ENCODE data around the gene PARD6G. TPM values are rescaled to one million over a fixed set of nuclear protein-coding genes. Genes with fewer than 3 reads are reported as not detected.
A peak's percentile ranks its signal among the peaks of the same experiment; 100 is the strongest.

PARD6G gene
- polyA plus RNA-seq, 1 of the 3 experiments (the other 2 are of a cell fraction): 4.3 TPM

DNA sequence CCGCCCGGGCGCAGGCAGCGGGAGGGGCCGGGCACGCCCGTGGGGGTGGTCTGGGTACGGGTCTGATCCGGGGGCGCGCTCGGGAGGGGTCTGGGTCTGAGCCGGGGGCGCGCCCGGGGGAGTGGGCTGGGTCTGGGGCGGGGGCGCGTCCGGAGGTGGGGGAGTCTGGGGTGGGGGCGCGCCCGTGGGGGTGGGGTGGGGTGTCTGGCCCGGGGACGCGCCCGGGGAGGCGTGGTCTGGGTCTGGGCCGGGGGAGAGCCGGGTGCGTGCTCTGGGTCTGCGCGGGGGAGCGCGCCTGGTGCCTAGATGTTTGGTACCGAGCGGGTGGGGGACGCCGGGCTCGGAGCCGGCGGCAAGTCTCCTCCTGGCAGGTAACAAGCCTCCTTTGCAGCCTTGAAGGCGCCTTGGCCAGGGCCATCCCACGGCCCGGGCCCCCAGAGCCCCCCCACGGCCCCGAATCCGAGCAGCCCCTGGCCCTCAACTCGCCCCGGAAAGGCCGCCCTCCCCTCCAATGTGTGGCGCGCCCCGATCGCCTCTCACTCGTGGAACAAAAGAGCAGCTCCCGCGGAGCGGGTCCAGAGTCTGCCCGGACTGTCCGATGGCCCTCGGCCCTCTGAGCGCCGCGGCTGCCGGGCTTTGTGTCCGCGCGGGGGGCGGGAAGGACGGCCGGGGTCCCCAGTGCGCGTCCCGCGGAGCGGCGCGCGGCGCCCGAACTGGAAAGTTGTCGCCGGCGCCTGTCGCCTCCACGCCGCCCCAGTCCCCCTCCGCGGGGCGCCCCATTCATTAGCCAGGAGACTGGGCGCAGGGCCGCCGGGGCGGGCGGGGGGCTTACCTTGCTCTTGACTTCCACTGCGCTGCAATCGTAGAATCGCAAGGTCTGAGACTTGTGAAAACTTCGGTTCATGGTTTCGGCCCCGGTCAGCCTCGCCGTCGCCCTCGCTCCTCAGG, 595 bp downstream of the PARD6G start (continued):
- TF ChIP-seq SMC3 (IDR thresholded peaks at IDR 0.05; ENCODE audit: low read depth, low read length) (no peak), EP300 (IDR thresholded peaks at IDR 0.05; ENCODE audit: borderline replicate concordance in 1 of 2, low read depth in 1 of 2, low read length in 1 of 2) (no peak), MEF2A (IDR thresholded peaks at IDR 0.05; ENCODE audit: borderline replicate concordance, low read depth) (no peak), TCF12 (IDR thresholded peaks at IDR 0.05) (no peak), JUND (IDR thresholded peaks at IDR 0.05) (no peak), ELF1 (IDR thresholded peaks at IDR 0.05) (no peak), EZH2phosphoT487 (IDR thresholded peaks at IDR 0.05; ENCODE audit: borderline replicate concordance, low read depth) (no peak)
- TF ChIP-seq, protein P1, sequence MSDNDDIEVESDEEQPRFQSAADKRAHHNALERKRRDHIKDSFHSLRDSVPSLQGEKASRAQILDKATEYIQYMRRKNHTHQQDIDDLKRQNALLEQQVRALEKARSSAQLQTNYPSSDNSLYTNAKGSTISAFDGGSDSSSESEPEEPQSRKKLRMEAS (IDR thresholded peaks at IDR 0.05; ENCODE audit: low read depth): no peak

- Histone ChIP-seq H3K9me3 (no peaks in the 10 kb centered on the region), H3K4me2 (peak overlapping the region; percentile 91), H2AFZ (ENCODE audit: low read depth) (no peak overlapping the region; the same call in 1 of the 2 replicates), H3K9ac (no peak overlapping the region), H3K27ac (ENCODE audit: low read depth in 2 of 2, low read length in 1 of 2) (peak overlapping the region in 1 of 2 experiments; percentile 31; a peak in 1 of 4 replicates), H4K20me1 (ENCODE audit: insufficient read depth) (0 out of 2 replicates have a peak, but pooled peaks cover 2% of the 10 kb centered on the region), H3K4me3 (ENCODE audit: low read depth in 2 of 2, low read length in 1 of 2) (peak overlapping the region; percentile 81 to 94), H3K9me2 (no peaks in the 10 kb centered on the region), H3K36me3 (replicated peaks in 1 of 2; ENCODE audit: control insufficient read depth in 1 of 2, insufficient read depth in 2 of 2, low read length in 1 of 2) (no peaks in the 10 kb centered on the region), H3K4me1 (ENCODE audit: control insufficient read depth in 1 of 2, insufficient read depth in 2 of 2, low read depth in 1 of 2, low read length in 1 of 2) (peaks cover 8 to 12% of the 10 kb centered on the region in 2 experiments; a peak in 2 of 4 replicates), H3F3A (replicated peaks; ENCODE audit: insufficient read depth) (peaks cover 6% of the 10 kb centered on the region), H3K79me2 (ENCODE audit: insufficient read depth) (peaks cover 15% of the 10 kb centered on the region; the same call in 1 of the 2 replicates), H3K27me3 (ENCODE audit: insufficient read depth) (no peaks in the 10 kb centered on the region)
- ChIA-PET CTCF (interaction anchor here (1.1 to 1.6 kb wide), 3 partner anchors 11 to 90 kb away, joined by 3 to 5 read pairs (median 3); no protein-coding TSS in a partner anchor), POLR2A (no interaction called here)
- DNase-seq: no peak
- no peak for TF ChIP-seq EP300 (IDR thresholded peaks at IDR 0.05; ENCODE audit: borderline replicate concordance in 1 of 2, low read depth in 1 of 2, low read length in 1 of 2)
- no peak for TF ChIP-seq IRF3 (IDR thresholded peaks at IDR 0.05; ENCODE audit: low read depth, low read length)
- no peak for TF ChIP-seq JUND (IDR thresholded peaks at IDR 0.05)
- TF ChIP-seq SMC3 (IDR thresholded peaks at IDR 0.05; ENCODE audit: low read depth, low read length): no peak
- TF ChIP-seq, protein P2, sequence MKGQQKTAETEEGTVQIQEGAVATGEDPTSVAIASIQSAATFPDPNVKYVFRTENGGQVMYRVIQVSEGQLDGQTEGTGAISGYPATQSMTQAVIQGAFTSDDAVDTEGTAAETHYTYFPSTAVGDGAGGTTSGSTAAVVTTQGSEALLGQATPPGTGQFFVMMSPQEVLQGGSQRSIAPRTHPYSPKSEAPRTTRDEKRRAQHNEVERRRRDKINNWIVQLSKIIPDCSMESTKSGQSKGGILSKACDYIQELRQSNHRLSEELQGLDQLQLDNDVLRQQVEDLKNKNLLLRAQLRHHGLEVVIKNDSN (IDR thresholded peaks at IDR 0.05; ENCODE audit: borderline replicate concordance, low read depth): no peak
- TF ChIP-seq, protein P1 (IDR thresholded peaks at IDR 0.05; ENCODE audit: low read depth): no peak
- TF ChIP-seq TCF12 (IDR thresholded peaks at IDR 0.05): no peak
- no peak for TF ChIP-seq GABPA (IDR thresholded peaks at IDR 0.05; ENCODE audit: low read depth)
- TF ChIP-seq RXRA (IDR thresholded peaks at IDR 0.05; ENCODE audit: borderline replicate concordance, low read depth): no peak
- TF ChIP-seq ELF1 (IDR thresholded peaks at IDR 0.05): no peak
- no peak for TF ChIP-seq NFIC (IDR thresholded peaks at IDR 0.05; ENCODE audit: borderline replicate concordance)
- TF ChIP-seq TEAD4 (IDR thresholded peaks at IDR 0.05; ENCODE audit: borderline replicate concordance, insufficient read depth): no peak
- no peak for TF ChIP-seq TAF1 (IDR thresholded peaks at IDR 0.05; ENCODE audit: borderline replicate concordance, low read depth, low read length)
- no peak for TF ChIP-seq MEF2A (IDR thresholded peaks at IDR 0.05; ENCODE audit: borderline replicate concordance, low read depth)
- no peak for TF ChIP-seq CHD2 (IDR thresholded peaks at IDR 0.05; ENCODE audit: low read length, partially characterized antibody)
- 68% methylated on average over 19 of the region's 31 CpGs for WGBS (ENCODE audit: low lambda C conversion rate)
Observed at GRCh38 chr18:80245781-80246444, 1.4 kb downstream of the PARD6G start.

Data from SK-N-SH (cell line).